DMS53 (cell line): ENCODE measurements around the gene ASB4.
"Not testable (repeated sequence)": the region's sequence is repeated elsewhere in the genome, so short reads cannot be mapped to it uniquely, and the experiment has no call there.

Source experiments
- DNase-seq: peaks from one replicate; lab custom pipeline; 2025; lab: John Stamatoyannopoulos, UW

Gene ASB4

GRCh38 chr7:95552010-95552926 is 66.5 kb downstream of the ASB4 start:
- DNase-seq, result not testable (repeated sequence)

DNA sequence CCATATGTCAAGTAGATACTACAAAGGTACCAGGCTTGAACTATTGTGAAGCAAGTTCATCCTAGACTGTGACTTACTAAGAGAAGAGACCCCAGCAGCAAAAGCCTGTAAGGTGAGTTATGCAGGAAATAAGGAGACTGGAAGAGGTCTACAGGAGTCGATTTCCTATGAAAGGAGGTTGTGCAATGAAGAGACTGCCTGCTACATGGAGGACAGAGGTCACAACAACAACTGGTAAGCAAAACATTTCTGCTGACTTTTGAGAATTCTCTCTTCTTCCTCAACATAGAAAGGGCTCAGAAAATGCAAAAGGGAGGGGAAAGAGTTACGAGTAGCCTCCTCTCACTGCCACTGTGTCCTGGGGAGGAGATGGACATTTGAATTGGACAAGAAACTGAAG is 68.2 kb downstream of the ASB4 start:
- no peak for DNase-seq

DNA sequence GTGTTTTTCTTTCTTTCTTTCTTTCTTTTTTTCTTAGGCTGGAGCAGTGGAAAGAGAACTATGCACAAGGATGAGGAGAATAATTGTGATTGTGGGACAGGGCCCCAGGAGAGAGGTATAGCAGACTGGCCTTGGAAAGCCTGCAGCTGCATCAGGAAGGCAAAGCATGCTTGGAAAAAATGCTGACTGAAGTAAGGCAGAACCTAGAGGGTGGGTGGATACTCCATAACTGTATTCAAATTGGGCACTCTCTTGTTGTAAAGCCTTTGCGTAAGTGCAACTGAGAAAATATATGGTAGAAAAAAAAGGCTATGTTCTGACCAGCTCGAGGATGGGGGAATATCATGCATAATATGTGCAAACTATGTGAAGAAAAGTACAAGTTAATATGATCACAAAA is 71.0 kb downstream of the ASB4 start:
- no peak for DNase-seq

- no peak for DNase-seq
Measured at GRCh38 chr7:95558864-95559263, 73.1 kb downstream of the ASB4 start.

GRCh38 chr7:95560674-95561073 is 74.9 kb downstream of the ASB4 start:
- DNase-seq, result no peak

- peak; percentile 47 for DNase-seq
Measured at GRCh38 chr7:95569720-95570119, 84.0 kb downstream of the ASB4 start.

GRCh38 chr7:95577137-95577536 is 91.4 kb downstream of the ASB4 start:
- no peak for DNase-seq

GRCh38 chr7:95578299-95578855 is 92.6 kb downstream of the ASB4 start:
- DNase-seq, result peak; percentile 84

- no peak for DNase-seq
Measured at GRCh38 chr7:95579318-95579717, 93.6 kb downstream of the ASB4 start.

DNA sequence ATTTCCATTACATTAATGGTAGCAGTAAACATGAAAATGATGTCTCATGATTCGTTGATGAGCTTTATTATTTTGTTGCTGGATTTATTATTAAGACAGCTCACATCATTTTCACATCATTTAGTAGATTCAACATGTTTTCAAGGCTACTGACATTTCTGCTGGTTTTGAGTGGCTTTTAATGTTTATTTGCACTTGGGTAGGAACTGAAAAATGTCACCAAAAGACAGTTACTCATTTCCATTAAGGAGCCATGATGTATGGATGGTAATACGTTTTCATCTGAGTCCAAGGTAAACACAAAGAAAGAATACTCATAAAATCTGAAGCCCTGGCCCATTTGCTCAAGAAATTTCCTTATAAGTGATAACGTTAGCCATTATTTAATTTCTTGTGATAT is 95.7 kb downstream of the ASB4 start:
- peak; percentile 31 for DNase-seq

GRCh38 chr7:95582578-95583293 is 97.0 kb downstream of the ASB4 start:
- peak; percentile 45 for DNase-seq

DNA sequence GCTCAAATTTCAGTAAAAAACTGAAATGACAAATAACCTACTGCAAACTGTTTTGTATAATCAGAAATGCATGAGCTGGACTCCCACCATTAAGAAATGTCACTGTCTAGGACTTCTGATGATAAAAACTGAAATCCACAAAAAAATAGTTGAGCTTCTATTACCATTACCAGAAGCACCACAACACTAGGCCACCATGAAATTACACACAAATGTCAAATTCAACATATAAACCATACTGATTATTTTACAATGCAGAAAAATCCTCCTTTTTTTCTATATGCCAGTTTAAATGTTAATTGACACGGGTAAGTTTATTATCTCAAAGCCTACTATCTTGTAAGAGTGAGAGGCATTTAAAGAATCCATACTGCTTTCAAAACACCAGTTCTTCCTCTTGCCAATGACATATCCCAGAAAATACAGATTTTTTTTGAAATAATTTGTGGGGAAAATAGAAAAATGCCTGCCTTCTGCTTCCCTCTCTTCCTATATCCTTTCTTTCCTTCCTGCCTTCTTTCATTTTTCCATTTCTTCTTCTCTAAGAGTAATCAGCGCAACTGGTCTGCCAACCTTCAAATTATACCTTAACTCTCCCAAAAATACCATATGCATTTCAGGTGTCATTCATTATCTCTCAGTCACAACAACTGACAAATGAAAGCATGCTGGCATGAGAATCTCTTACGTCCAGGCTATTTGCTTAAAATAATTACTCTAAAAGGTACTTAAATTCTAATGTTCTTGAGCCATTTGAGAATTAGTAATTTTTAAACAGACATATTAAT is 98.3 kb downstream of the ASB4 start:
- DNase-seq, result no peak

- no peak for DNase-seq
Measured at GRCh38 chr7:95584769-95585425, 99.2 kb downstream of the ASB4 start.

DNA sequence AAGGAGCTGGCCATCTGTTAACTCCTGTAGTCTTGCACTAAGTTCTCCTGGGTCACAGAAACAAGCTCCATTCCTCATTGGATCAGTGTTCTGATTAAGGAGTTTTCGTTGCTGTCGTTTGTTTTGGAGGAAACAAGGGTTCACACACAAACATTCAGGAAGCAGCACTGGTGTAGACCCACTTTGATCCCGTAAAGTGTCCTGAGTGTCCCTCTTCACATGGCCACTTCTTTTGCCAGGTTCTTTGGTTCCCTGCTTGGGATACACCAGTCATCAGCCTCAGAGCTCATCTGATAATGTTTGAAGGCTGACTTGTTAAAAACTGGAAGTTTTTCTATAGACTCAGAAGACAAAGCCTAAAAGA is 99.7 kb downstream of the ASB4 start:
- peak; percentile 18 for DNase-seq

GRCh38 chr7:95586951-95587301 is 101.2 kb downstream of the ASB4 start:
- no peak for DNase-seq

DNA sequence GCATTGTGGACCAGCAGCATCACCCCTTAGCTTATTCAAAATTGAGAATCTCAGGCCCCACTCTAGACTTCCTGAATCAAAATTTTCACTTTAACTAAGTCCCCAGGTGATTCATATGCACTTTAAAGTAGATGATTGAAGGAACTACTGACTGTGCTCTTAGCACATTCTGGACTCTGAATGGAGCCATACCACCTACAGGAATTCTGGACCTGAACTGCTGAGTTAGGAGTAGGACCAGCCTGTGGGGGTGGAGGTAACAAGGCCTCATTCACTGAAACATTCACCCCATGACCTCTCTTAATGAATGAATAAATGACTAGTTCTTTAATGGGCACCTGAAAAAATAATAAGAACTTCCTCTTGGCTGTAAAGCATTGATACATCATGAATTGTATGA is 103.3 kb downstream of the ASB4 start:
- DNase-seq, result no peak

DNA sequence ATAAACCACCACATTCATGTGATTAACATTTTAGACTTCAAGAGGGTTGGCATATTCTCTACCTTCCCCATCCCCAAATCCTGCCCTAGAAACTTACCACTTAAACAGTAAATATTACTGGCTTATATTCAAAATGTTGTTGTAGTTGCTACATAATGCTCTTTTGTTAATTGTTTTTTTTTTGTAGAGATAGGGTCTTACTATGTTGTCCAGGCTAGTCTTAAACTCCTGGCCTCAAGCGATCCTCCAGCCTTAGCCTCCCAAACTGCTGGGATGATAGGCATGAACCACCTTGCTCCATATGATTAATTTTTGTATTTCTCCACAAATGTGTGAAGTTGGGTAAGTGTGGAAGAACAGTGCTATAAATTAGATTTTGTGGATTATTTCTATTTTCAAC is 104.0 kb downstream of the ASB4 start:
- no peak for DNase-seq
